Panc1 (cell line): ENCODE results near the gene POM121. TPM values are rescaled to one million over a fixed set of nuclear protein-coding genes. Genes with fewer than 3 reads are reported as not detected.
A peak's percentile ranks its signal among the peaks of the same experiment; 100 is the strongest.
"Not testable (repeated sequence)": the region's sequence is repeated elsewhere in the genome, so short reads cannot be mapped to it uniquely, and the experiment has no call there.

Experiments
- ATAC-seq: fragments of 200-7000 bp; cut with Tn5 transposase; 2 replicates; pipeline ENCODE4 v1.9.1; 2020; ENCODE audit warnings: mild to moderate bottlenecking, moderate library complexity
- BruUV-seq: library from RNA; stranded (reverse); fragments of 400-500 nt; replicated peaks from 2 replicates; lab custom pipeline; 2021; lab: Mats Ljungman, UMichigan
- CTCF ChIA-PET: fragments of 300-600 bp; sonication (Branson Sonifier 250); formaldehyde crosslinking; loops from one replicate; lab custom pipeline; 2022; ENCODE audit warnings: antibody characterized with exemption; lab: Charles Lee
- POLR2A ChIA-PET: fragments of 300-600 bp; sonication (Branson Sonifier 250); formaldehyde crosslinking; loops from one replicate; lab custom pipeline; 2022; ENCODE audit warnings: antibody characterized with exemption; lab: Charles Lee
- DNase-seq: peaks from one replicate; pipeline ENCODE4 v3.0.0-alpha.2; 2010; ENCODE audit warnings: low read depth, low spot score
- H3K27ac ChIP-seq: 2 replicates; pipeline ENCODE4 v1.5.1; 2011; ENCODE audit warnings: mild to moderate bottlenecking, low read length, inconsistent platforms
- H3K27me3 ChIP-seq: fragments of 200-500 bp; sonication (Bioruptor generic); 2 replicates; pipeline ENCODE4 v1.6.0; 2014; ENCODE audit warnings: low read length, inconsistent platforms; ENCODE audit not compliant: control insufficient read depth, insufficient read depth
- H3K36me3 ChIP-seq: fragments of 200-500 bp; sonication (Bioruptor generic); 2 replicates; pipeline ENCODE4 v1.5.1; 2014; ENCODE audit warnings: inconsistent platforms, mild to moderate bottlenecking, low read length, moderate library complexity; ENCODE audit not compliant: control insufficient read depth, insufficient read depth
- H3K4me1 ChIP-seq: 2 replicates; pipeline ENCODE4 v1.5.1; 2011; ENCODE audit warnings: inconsistent platforms, mild to moderate bottlenecking, low read length, moderate library complexity; ENCODE audit not compliant: control insufficient read depth, insufficient read depth
- H3K4me3 ChIP-seq, 2 experiments: 2 replicates each; pipeline ENCODE4 v1.5.1; 2011 to 2012; ENCODE audit warnings: low read depth in 2 of 2, low read length in 2 of 2, mild to moderate bottlenecking in 2 of 2, inconsistent platforms in 1 of 2, moderate library complexity in 1 of 2
- H3K9me3 ChIP-seq: fragments of 200-500 bp; sonication (Bioruptor generic); 2 replicates; pipeline ENCODE4 v1.5.1; 2014; ENCODE audit warnings: low read depth, mild to moderate bottlenecking, inconsistent platforms, low read length, moderate library complexity; ENCODE audit not compliant: control insufficient read depth, insufficient read depth
- REST ChIP-seq, 2 experiments: IDR thresholded peaks; 2 replicates each; pipeline ENCODE4 v1.6.1; 2011 to 2012; ENCODE audit warnings: low read depth in 2 of 2, control low read depth in 1 of 2, low read length in 1 of 2, mild to moderate bottlenecking in 1 of 2, moderate library complexity in 1 of 2; ENCODE audit not compliant: insufficient read depth in 1 of 2
- in situ Hi-C: cut with HindIII; loops from 2 replicates; pipeline ENCODE4 v1.10.0; 2016; ENCODE audit warnings: low sequenced_read_pairs, low pct_unique_long_range_greater_than_20kb
- intact Hi-C: fragments of 100-400 bp; cut with micrococcal nuclease; formaldehyde crosslinking; loops from one replicate; pipeline ENCODE4 v1.10.0; 2022; ENCODE audit not compliant: unreplicated experiment
- total RNA-seq: library from RNA; stranded (reverse); gene quantifications from one replicate; pipeline ENCODE4 v1.2.1, GENCODE V29; 2021; ENCODE audit not compliant: unreplicated experiment
- TF ChIP-seq, protein P1 (sequence below): fragments of 450-650 bp; IDR thresholded peaks from 2 replicates; pipeline ENCODE4 v1.5.1; 2017; ENCODE audit warnings: mild to moderate bottlenecking

The POM121 gene
- total RNA-seq, 1 experiment from 2014 or later: 62.4 TPM

GRCh38 chr7:72944937-72945336, 20.0 kb downstream of the POM121 start:
- H3K27ac ChIP-seq, H3K9me3 ChIP-seq, BruUV-seq, intact Hi-C loops, H3K27me3 ChIP-seq, H3K36me3 ChIP-seq, DNase-seq, in situ Hi-C loops, CTCF ChIA-PET, ATAC-seq, H3K4me1 ChIP-seq, POLR2A ChIA-PET, H3K4me3 ChIP-seq: not testable (repeated sequence)

DNA sequence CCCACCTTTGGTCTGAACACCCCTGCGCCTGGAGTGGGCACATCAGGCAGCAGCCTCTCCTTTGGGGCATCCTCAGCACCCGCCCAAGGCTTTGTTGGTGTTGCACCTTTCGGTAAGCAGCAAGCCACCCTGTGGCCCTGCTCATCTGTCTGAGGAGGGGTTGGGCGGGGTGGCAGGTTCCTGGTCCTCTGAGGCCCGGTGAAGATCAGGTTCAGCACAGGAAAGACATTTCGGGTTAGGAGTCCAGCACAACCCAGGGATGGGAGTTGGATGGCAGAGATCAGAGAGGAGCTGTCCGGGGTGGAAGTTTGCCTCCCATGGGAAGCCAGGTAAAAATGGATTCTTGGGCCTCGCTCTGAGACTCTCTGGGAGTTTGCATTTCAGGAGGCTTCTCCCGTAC, 20.7 kb downstream of the POM121 start:
- H3K27ac ChIP-seq, H3K9me3 ChIP-seq, H3K27me3 ChIP-seq, BruUV-seq, DNase-seq, in situ Hi-C loops, POLR2A ChIA-PET, H3K4me1 ChIP-seq, CTCF ChIA-PET, intact Hi-C loops, H3K4me3 ChIP-seq, H3K36me3 ChIP-seq: not testable (repeated sequence)
- peak; percentile 11 for ATAC-seq
- peak in 1 of 2 experiments; percentile 35; a peak in 1 of 4 replicates for TF ChIP-seq REST (IDR thresholded peaks at IDR 0.05; ENCODE audit: insufficient read depth in 1 of 2, low read depth in 2 of 2, low read length in 1 of 2)

- H3K4me3 ChIP-seq, in situ Hi-C loops, H3K9me3 ChIP-seq, H3K4me1 ChIP-seq, H3K27me3 ChIP-seq, BruUV-seq, intact Hi-C loops, H3K36me3 ChIP-seq, POLR2A ChIA-PET, H3K27ac ChIP-seq, CTCF ChIA-PET, DNase-seq: not testable (repeated sequence)
- TF ChIP-seq, protein P1, sequence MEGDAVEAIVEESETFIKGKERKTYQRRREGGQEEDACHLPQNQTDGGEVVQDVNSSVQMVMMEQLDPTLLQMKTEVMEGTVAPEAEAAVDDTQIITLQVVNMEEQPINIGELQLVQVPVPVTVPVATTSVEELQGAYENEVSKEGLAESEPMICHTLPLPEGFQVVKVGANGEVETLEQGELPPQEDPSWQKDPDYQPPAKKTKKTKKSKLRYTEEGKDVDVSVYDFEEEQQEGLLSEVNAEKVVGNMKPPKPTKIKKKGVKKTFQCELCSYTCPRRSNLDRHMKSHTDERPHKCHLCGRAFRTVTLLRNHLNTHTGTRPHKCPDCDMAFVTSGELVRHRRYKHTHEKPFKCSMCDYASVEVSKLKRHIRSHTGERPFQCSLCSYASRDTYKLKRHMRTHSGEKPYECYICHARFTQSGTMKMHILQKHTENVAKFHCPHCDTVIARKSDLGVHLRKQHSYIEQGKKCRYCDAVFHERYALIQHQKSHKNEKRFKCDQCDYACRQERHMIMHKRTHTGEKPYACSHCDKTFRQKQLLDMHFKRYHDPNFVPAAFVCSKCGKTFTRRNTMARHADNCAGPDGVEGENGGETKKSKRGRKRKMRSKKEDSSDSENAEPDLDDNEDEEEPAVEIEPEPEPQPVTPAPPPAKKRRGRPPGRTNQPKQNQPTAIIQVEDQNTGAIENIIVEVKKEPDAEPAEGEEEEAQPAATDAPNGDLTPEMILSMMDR: peak; percentile 68
- peak; percentile 66 for ATAC-seq
These were observed 21.3 kb downstream of the POM121 start for GRCh38 chr7:72946130-72946745.

DNA sequence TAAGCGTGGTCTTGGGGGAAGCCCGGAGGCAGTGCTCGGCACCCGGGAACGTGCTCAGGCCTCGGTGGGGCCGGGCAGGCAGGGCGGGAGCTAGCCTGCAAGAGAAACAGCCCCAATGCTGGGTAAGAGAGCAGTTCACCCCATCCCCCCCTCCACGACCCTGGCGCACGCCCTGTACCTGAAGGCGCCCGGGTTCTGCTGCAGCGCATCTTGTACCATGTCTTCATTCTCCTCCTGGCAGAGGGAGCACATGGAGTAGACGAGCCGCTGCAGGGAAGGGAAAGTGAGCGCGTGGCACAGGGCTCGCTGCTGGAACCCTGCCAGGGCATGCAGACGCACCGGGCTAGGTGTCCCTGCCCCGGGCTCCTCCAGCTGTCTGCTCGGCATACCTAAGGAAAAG, 23.8 kb downstream of the POM121 start:
- H3K36me3 ChIP-seq, intact Hi-C loops, H3K27ac ChIP-seq, H3K27me3 ChIP-seq, BruUV-seq, POLR2A ChIA-PET, H3K4me1 ChIP-seq, DNase-seq, in situ Hi-C loops, H3K4me3 ChIP-seq, CTCF ChIA-PET, H3K9me3 ChIP-seq: not testable (repeated sequence)
- peak; percentile 10; the same call in 1 of the 2 replicates for ATAC-seq

DNA sequence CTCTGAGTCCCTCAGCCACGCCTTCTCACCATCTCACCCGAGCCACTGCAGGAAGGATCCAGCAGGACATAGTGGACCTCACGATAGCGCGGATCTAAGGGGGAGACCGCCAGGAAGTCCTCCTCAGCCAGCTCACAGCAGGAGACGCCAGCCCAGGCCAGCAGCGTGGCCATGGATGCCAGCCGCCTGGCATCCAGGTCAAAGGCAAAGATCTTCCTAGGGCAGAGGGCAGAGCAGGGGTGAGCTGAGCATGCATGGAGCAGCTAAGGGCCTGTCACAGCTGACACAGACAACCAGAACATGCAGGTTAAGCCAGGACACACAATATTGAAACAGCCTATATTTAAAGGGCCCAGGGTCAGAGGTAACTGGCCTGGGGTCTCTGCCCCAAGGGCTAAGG, 24.4 kb downstream of the POM121 start:
- H3K4me1 ChIP-seq, BruUV-seq, H3K27me3 ChIP-seq, CTCF ChIA-PET, H3K36me3 ChIP-seq, in situ Hi-C loops, DNase-seq, H3K9me3 ChIP-seq, H3K27ac ChIP-seq, POLR2A ChIA-PET, H3K4me3 ChIP-seq, intact Hi-C loops: not testable (repeated sequence)
- peak; percentile 8 for ATAC-seq

DNA sequence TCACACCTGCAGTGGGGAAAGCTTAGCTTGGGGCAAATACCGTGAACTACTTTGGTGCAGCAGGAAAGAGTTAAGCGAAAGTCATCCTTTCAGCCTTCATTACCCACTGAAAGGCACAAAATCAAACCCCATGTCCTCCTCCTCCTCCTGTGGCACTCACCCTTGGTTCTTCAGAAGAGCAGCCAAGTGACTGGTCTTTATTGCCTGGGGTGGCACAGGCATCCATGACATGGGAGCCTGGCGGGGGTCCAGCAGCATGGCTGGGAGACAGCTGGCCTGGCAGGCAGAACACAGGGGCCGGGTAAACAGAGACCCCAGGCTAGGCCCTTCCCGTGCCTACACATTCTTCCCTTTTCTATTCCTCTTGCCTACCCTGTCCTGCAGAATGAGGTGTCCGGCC, 24.8 kb downstream of the POM121 start:
- H3K27ac ChIP-seq, H3K4me3 ChIP-seq, in situ Hi-C loops, H3K9me3 ChIP-seq, CTCF ChIA-PET, DNase-seq, BruUV-seq, H3K4me1 ChIP-seq, H3K27me3 ChIP-seq, ATAC-seq, POLR2A ChIA-PET, H3K36me3 ChIP-seq, intact Hi-C loops: not testable (repeated sequence)
